Neuronal stem cell (in vitro differentiated cells): ENCODE measurements around the gene MFAP4.

ENCODE experiments used
- DNase-seq: peaks from one replicate; pipeline ENCODE4 v3.0.0-alpha.2; 2013; ENCODE audit warnings: low spot score
- H2AFZ ChIP-seq: one replicate; pipeline ENCODE4 v1.6.1; 2013; ENCODE audit warnings: mild to moderate bottlenecking, low read length, inconsistent platforms
- H2AK5ac ChIP-seq: 2 replicates; pipeline ENCODE4 v1.6.1; 2013; ENCODE audit warnings: low read depth, mild to moderate bottlenecking, inconsistent platforms, low read length, moderate library complexity, mixed read lengths
- H2BK120ac ChIP-seq: 2 replicates; pipeline ENCODE4 v1.6.1; 2013; ENCODE audit warnings: low read depth, mild to moderate bottlenecking, inconsistent platforms, low read length, moderate library complexity, mixed read lengths
- H2BK12ac ChIP-seq: one replicate; pipeline ENCODE4 v1.6.1; 2013; ENCODE audit warnings: low read length, inconsistent platforms
- H2BK15ac ChIP-seq: 2 replicates; pipeline ENCODE4 v1.6.1; 2013; ENCODE audit warnings: mild to moderate bottlenecking, low read length, inconsistent platforms, mixed read lengths
- H2BK5ac ChIP-seq: one replicate; pipeline ENCODE4 v1.6.1; 2013; ENCODE audit warnings: inconsistent platforms, mild to moderate bottlenecking, low read length, moderate library complexity
- H3K14ac ChIP-seq: one replicate; pipeline ENCODE4 v1.6.1; 2013; ENCODE audit warnings: low read length, inconsistent platforms
- H3K18ac ChIP-seq: 2 replicates; pipeline ENCODE4 v1.6.1; 2013; ENCODE audit warnings: low read length, inconsistent platforms
- H3K23ac ChIP-seq: 2 replicates; pipeline ENCODE4 v1.6.1; 2013; ENCODE audit warnings: low read depth, mild to moderate bottlenecking, mixed read lengths, low read length, inconsistent platforms; ENCODE audit not compliant: poor library complexity
- H3K27ac ChIP-seq: replicated peaks from 3 replicates; pipeline ENCODE4 v1.5.1; 2013; ENCODE audit warnings: low read length, inconsistent platforms
- H3K27me3 ChIP-seq, 3 experiments: 2 replicates each; pipeline ENCODE4 v1.6.1; 2013; ENCODE audit warnings: low read length in 3 of 3, mild to moderate bottlenecking in 2 of 3, inconsistent platforms in 1 of 3, low read depth in 1 of 3, mixed read lengths in 1 of 3, moderate library complexity in 1 of 3; ENCODE audit not compliant: control insufficient read depth in 3 of 3, insufficient read depth in 3 of 3
- H3K36me3 ChIP-seq, 2 donors: replicated peaks in 1 of 2; 2 replicates each; pipeline ENCODE4 v1.6.1; 2013; ENCODE audit warnings: low read length in 2 of 2; ENCODE audit not compliant: control insufficient read depth in 2 of 2, insufficient read depth in 2 of 2
- H3K4ac ChIP-seq: 2 replicates; pipeline ENCODE4 v1.6.1; 2013; ENCODE audit warnings: inconsistent platforms, mild to moderate bottlenecking, low read length, moderate library complexity
- H3K4me1 ChIP-seq, 2 donors: 1 replicate in 1 of 2; 2 replicates in 1 of 2; pipeline ENCODE4 v1.6.1; 2013; ENCODE audit warnings: low read length in 2 of 2, low read depth in 1 of 2; ENCODE audit not compliant: control insufficient read depth in 2 of 2, insufficient read depth in 1 of 2
- H3K4me2 ChIP-seq: one replicate; pipeline ENCODE4 v1.6.1; 2013; ENCODE audit warnings: mild to moderate bottlenecking, low read length, inconsistent platforms; ENCODE audit not compliant: insufficient read depth, poor library complexity, severe bottlenecking
- H3K4me3 ChIP-seq, 2 donors: 2 replicates each; pipeline ENCODE4 v1.5.1; 2013; ENCODE audit warnings: low read length in 2 of 2, mild to moderate bottlenecking in 2 of 2, inconsistent platforms in 1 of 2, moderate library complexity in 1 of 2
- H3K79me1 ChIP-seq: one replicate; pipeline ENCODE4 v1.6.1; 2013; ENCODE audit warnings: low read depth, mild to moderate bottlenecking, inconsistent platforms, low read length, moderate library complexity
- H3K9ac ChIP-seq: one replicate; pipeline ENCODE4 v1.6.1; 2013; ENCODE audit warnings: mild to moderate bottlenecking, low read depth, low read length, inconsistent platforms; ENCODE audit not compliant: poor library complexity
- H3K9me3 ChIP-seq, 2 donors: replicated peaks in 1 of 2; 2 replicates each; pipeline versions ENCODE3 to v1.6.1; 2013; ENCODE audit warnings: low read length in 2 of 2, mild to moderate bottlenecking in 2 of 2, inconsistent platforms in 1 of 2, low read depth in 1 of 2, mixed read lengths in 1 of 2, moderate library complexity in 1 of 2; ENCODE audit not compliant: control insufficient read depth in 2 of 2, insufficient read depth in 1 of 2
- H4K8ac ChIP-seq: one replicate; pipeline ENCODE4 v1.6.1; 2013; ENCODE audit warnings: low read depth, mild to moderate bottlenecking, inconsistent platforms, low read length, moderate library complexity
- H4K91ac ChIP-seq: one replicate; pipeline ENCODE4 v1.6.1; 2013; ENCODE audit warnings: low read length, low read depth, mild to moderate bottlenecking, inconsistent platforms; ENCODE audit not compliant: poor library complexity
- WGBS, 2 donors: extraction: QIAGEN DNeasy Blood & Tissue Kit; methylation state at CpG; one replicate each; pipeline ENCODE4 v1.1.7; 2013; ENCODE audit warnings: missing lambda C conversion rate in 2 of 2, mixed read lengths in 1 of 2; ENCODE audit not compliant: insufficient read length in 2 of 2, insufficient replicate concordance in 1 of 2; ENCODE audit errors: extremely low coverage in 2 of 2; 5-methylcytosine and 5-hydroxymethylcytosine counted together

Gene MFAP4

GRCh38 chr17:19383681-19384470, 3.1 kb downstream of the MFAP4 start:
- no CpG with 5 or more reads among the region's 6 CpGs for WGBS, 2 donors
- no peaks in the 10 kb centered on the region for H3K27me3 ChIP-seq
- no peak overlapping the region for H3K18ac ChIP-seq
- H2BK120ac ChIP-seq, result no peak overlapping the region
- no peak overlapping the region for H3K4ac ChIP-seq
- H2AK5ac ChIP-seq, result no peak overlapping the region
- no peak overlapping the region for H4K8ac ChIP-seq
- DNase-seq, result no peak
- no peak overlapping the region for H3K27ac ChIP-seq
- no peak overlapping the region for H3K14ac ChIP-seq
- H3K4me1 ChIP-seq, result peaks cover 19 to 25% of the 10 kb centered on the region in 2 donors
- H2AFZ ChIP-seq, result no peak overlapping the region
- H3K4me2 ChIP-seq, result no peak overlapping the region
- H3K79me1 ChIP-seq, result peaks cover 9% of the 10 kb centered on the region
- H2BK5ac ChIP-seq, result no peak overlapping the region
- H3K23ac ChIP-seq, result peak overlapping the region; percentile 66
- no peaks in the 10 kb centered on the region for H3K9me3 ChIP-seq
- H2BK15ac ChIP-seq, result no peak overlapping the region
- peaks cover 50 to 68% of the 10 kb centered on the region in 2 donors for H3K36me3 ChIP-seq
- no peak overlapping the region for H2BK12ac ChIP-seq
- H4K91ac ChIP-seq, result no peak overlapping the region
- no peak overlapping the region for H3K9ac ChIP-seq
- no peak overlapping the region for H3K4me3 ChIP-seq

- no peak overlapping the region for H3K4ac ChIP-seq
- no peaks in the 10 kb centered on the region for H3K9me3 ChIP-seq
- no peak overlapping the region for H2BK5ac ChIP-seq
- no peak for DNase-seq
- H3K4me2 ChIP-seq, result no peak overlapping the region
- no peak overlapping the region for H3K9ac ChIP-seq
- no peak overlapping the region for H3K27ac ChIP-seq
- no peak overlapping the region for H4K8ac ChIP-seq
- H2BK12ac ChIP-seq, result no peak overlapping the region
- no peaks in the 10 kb centered on the region for H3K27me3 ChIP-seq
- no peak overlapping the region for H3K4me3 ChIP-seq
- H3K79me1 ChIP-seq, result peaks cover 11% of the 10 kb centered on the region
- no peak overlapping the region for H2BK15ac ChIP-seq
- H3K14ac ChIP-seq, result no peak overlapping the region
- peaks cover 17 to 25% of the 10 kb centered on the region in 2 donors for H3K4me1 ChIP-seq
- no peak overlapping the region for H2BK120ac ChIP-seq
- peaks cover 50 to 68% of the 10 kb centered on the region in 2 donors for H3K36me3 ChIP-seq
- WGBS, 2 donors, result no CpG with 5 or more reads among the region's 13 CpGs
- no peak overlapping the region for H3K18ac ChIP-seq
- H3K23ac ChIP-seq, result peak overlapping the region; percentile 45
- H2AK5ac ChIP-seq, result no peak overlapping the region
- no peak overlapping the region for H2AFZ ChIP-seq
- H4K91ac ChIP-seq, result no peak overlapping the region
Observed at GRCh38 chr17:19382531-19383444, 4.2 kb downstream of the MFAP4 start.

- DNase-seq, result no peak
- peak overlapping the region; percentile 71 for H3K23ac ChIP-seq
- no peaks in the 10 kb centered on the region for H3K27me3 ChIP-seq
- no peak overlapping the region for H2BK120ac ChIP-seq
- H4K91ac ChIP-seq, result no peak overlapping the region
- no peak overlapping the region for H3K4ac ChIP-seq
- H3K9me3 ChIP-seq, result no peaks in the 10 kb centered on the region
- H3K4me3 ChIP-seq, result no peak overlapping the region
- no peak overlapping the region for H3K27ac ChIP-seq
- H3K4me2 ChIP-seq, result no peak overlapping the region
- H2AK5ac ChIP-seq, result no peak overlapping the region
- no peak overlapping the region for H3K9ac ChIP-seq
- no CpG with 5 or more reads among the region's 31 CpGs for WGBS, 2 donors
- no peak overlapping the region for H2AFZ ChIP-seq
- no peak overlapping the region for H3K14ac ChIP-seq
- H3K79me1 ChIP-seq, result peaks cover 11% of the 10 kb centered on the region
- peaks cover 50 to 68% of the 10 kb centered on the region in 2 donors for H3K36me3 ChIP-seq
- peaks cover 11 to 18% of the 10 kb centered on the region in 2 donors for H3K4me1 ChIP-seq
- H2BK5ac ChIP-seq, result no peak overlapping the region
- H3K18ac ChIP-seq, result no peak overlapping the region
- no peak overlapping the region for H2BK12ac ChIP-seq
- no peak overlapping the region for H4K8ac ChIP-seq
- no peak overlapping the region for H2BK15ac ChIP-seq
Observed at GRCh38 chr17:19381741-19382444, 5.1 kb downstream of the MFAP4 start.
